Measurements from ENCODE around the gene ENOX2.

The ENOX2 gene

DNA sequence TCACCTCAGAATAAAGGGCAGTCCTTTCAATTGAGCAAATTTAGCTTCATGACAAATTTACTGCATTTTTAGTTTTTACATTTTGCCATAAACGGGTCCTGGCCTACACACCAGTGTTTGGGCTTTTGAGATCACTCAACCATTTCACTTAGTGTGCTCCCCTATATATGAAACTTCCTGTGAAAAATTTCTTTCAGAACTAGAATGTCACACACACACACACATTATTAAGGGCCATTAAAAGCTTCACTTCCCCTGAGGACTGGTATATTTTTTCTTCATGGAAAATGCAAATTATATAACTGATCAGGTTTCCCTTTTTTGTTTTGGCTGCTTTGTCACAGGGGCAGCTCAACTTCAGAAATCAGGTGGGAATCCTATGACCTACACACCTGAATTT is 206.5 kb downstream of the ENOX2 start:
- DNase-seq (ENCODE audit: low spot score) = no peak

DNA sequence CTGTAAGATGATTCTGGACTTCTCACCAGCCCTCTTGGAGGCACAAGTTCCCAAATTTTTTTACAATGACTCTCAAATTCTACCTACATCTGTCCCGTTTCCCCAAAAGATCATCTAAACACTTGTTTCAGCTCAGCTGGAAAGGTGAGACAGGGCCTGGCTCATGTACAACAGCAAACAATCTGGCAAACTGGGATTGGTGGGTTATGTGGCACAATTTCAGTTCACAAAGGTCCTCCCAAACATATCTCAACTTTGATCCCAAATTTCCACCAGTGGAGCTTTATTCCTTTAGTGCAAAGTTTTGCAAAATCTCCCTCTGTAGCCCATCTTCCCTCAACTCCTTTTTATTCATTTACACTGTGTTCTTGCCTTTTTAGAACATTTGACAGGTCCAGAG is 207.1 kb downstream of the ENOX2 start:
- no peak for DNase-seq (ENCODE audit: low spot score)

DNA sequence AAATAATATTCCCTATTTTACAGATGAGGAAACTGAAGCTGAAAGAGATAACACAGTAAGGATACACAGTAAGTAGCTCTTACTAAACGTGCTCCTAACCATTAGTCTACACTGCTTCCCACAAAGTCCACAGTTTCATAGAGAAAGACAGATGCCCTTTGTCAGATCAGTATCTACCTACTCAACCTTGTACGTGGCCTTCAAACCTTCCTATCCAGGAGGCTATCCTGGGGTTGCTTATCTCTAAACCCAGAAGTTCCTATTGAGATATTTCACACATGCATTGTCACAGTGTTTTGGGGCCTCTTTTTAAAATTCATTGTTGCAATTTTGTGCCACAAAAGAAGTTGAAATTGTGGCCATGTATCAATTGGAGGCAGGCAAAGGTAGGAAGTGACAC is 208.0 kb downstream of the ENOX2 start:
- DNase-seq (ENCODE audit: low spot score) = no peak

DNA sequence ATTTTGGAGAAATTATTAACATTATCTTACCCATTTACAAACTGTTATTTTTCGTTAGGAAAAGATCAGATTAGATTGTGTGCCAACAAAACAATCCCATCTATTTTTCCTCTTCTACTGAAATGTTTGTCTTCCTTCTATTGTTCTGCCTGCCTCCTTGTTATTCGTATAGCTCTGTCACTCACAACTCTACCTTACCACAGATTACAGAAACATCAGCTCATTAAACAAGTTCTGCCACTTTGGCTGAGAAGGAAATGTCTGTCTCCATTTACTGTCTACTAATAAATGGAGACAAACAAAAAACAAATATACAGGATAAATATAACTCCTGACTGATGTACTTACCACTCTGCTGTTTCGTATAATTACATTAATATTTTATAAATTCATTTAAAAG is 211.4 kb downstream of the ENOX2 start:
- no peak for DNase-seq (ENCODE audit: low spot score)

DNA sequence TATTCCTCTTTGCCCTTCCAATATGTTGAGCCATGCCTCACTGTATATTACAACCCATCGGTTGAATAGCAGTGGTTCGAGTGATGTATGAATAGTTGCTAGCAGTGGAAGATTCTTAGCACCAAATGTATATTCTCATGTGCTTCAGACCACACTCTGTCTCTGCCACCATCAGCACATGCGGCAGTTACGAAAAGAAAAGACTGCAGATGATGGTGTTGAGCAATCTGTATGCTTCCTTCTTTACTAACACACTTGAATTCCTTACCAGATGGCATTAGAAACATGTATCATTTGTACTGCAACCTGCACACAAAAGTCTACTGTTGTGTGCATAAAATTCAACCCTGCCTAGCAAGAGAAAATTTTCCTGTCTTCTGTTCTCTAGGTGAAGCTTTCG is 214.6 kb downstream of the ENOX2 start:
- no peak for DNase-seq (ENCODE audit: low spot score)

DNA sequence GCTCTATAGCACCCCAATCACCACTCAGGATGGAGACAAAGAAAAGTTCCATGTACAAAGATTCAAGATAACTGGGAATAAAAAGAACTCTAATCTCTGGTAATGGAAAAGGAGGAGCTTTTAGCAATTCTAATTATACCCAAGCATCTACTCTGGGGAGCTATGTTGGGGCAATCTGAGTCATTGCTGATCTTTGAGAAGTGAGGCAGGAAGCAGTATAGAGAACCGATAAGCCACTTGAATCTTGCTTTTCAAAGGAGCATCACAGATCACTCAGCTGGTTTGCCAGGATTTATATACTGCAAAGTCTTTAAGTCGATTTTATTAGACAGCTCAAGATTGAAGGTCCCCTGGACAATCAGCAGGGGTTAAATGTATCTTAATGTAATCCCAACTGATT is 220.0 kb downstream of the ENOX2 start:
- no peak for DNase-seq (ENCODE audit: low spot score)

DNA sequence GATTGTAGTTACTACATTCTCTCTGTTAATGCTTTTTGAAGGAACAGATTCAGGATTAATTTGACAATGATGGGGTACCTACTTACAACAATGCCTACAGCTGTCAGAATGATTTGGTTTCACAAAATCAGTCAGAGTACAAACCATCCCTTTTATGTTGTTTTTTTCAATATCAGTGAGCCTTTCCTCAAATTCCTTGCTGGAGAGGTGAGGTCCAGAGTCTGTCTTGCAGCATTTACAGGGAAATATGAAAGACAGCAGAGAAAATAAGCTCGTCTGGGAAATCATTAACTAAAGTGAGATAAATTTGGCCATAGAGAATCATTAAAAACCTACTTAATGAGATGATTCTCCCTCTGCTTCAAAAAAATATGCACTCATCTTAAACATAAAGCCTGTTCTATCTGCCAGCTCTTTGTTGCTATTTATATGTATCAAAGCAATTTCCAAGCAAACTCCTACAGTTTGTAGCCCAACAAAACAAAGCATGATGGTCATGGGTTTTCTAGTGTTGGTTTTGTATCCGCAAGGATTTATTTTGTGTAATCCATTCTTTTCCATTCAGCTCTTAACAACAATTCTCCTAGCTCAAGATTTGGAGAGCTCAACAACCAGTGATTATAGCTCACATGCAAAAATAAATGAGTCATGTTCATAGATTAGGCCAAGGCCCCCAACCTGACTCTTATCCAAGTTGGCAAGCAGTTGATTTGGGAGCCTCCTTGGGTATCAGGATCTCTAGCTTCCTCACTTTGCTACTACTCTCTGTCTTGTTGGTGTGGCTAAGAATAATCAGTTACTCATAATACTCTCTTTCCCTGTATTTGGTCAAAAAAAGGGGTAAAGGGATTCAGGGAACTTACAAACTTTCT is 222.6 kb downstream of the ENOX2 start:
- no peak for DNase-seq (ENCODE audit: low spot score)

DNA sequence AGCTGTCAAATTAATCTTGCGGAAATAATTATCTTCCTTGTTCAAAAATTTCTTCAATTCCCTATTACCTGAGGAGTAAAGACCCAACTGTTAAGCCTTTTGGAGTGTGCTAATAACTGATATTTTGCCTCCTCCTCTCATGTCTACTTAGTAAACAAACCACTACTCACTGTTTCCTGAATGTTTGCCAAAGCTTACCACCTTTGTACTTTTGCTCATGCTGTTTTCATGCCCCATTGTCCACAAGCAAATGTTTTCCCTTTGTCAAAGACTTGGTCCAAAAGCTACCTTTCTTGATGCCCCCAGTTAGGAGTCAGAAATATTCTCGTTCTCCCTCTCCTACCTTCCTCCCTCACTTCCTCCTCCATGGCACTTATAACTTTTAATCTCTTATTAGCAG is 226.1 kb downstream of the ENOX2 start:
- DNase-seq (ENCODE audit: low spot score) = no peak

DNA sequence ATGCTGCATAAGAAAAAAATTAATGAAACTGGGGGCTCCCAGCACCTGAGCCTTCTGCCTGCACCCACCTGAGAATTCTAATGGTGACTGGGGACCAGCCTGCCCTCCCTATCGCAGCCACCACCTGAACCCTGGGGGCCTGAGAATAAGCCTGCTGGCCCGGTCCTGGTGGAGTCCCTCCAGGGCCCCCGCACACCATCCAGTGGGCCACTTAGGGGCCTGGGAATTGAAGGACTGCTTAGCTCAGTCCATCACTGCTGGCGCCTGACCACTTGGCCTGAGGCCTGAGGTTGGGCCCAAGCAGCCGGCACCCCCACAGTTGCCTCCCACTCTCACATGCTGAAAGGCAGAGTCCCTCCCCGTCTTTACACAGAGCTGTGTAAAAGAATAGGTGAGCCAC is 230.8 kb downstream of the ENOX2 start:
- no peak for DNase-seq (ENCODE audit: low spot score)

DNA sequence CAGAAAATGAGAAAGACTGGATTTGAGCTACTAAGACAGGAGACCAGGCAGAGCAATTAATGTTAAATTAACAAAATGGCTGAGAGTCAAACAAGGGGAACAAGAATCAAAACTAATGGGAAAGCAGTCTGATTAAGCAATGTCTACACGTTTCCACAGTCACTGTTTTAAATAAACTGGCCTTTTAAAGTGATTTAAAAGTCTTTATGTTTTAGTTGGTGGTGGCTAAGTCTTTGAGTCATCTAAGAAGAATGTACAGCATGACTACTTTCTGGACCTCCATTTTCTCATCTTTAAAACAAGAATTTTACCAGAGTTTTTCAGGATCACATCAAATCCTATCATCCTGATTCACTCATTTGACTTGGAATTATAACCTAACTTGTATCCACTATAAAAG is 233.8 kb downstream of the ENOX2 start:
- DNase-seq (ENCODE audit: low spot score) = no peak

DNA sequence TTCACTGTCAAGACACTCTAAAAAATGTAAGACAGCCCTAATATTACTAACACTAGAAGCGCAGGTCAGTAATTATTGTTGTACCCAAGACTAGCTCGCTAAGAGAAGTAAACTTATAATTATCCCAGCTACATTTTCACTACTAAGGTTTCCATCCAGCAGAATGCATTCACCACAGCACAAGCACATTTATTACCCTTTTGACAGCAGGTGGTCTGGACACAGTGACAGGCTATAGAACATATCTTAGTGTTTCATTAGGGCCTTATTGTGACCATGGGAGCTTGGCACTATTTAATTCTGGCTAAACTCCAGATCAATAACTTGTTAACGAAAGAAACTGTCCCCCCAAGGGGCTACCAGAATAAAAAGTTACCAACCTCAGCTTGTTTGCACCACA is 237.7 kb downstream of the ENOX2 start:
- no peak for DNase-seq (ENCODE audit: low spot score)

DNA sequence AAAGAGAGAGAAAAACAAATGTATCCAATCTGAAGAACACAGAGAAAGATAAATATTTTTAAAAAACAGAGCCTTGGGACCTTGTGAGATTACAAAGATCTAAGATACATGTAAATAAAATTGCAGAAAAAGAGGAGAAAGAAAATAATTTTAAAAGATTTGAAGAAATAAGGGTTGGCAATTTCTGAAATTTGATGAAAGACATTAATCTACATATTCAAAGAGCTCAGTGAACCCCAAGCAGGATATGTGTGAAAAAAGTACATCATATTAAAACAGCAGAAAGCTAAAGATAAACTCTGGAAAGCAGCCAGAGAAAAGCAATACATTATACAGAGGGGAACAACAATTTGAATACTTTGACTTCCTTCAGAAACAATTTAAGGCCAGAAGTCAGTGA is 244.7 kb downstream of the ENOX2 start:
- DNase-seq (ENCODE audit: low spot score) = no peak

DNA sequence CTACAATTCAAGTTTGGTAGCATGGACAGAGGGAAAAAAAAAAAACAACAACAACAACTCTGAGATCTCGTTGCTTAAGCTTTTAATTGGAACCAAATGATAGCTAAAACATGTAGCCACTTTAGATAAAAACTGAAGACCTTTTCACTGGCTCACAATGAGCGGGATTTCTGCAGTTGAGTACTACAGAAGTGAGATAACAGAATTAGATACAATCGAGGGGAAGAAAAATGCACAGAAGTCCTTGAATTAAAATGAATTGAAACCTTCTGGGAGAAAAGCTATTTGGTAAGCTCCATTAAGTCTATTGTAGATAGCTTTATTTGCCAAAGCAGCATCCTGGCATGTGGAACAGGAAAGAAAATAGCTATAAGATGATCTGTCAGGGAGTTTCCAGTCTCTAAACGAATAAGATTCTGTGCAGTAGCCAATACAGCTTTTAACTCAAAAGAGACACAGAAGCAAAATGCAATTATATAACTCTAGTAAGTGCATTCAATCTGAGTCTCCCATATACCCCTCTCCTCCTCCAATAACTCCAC is 248.5 kb downstream of the ENOX2 start:
- DNase-seq (ENCODE audit: low spot score) = no peak

DNA sequence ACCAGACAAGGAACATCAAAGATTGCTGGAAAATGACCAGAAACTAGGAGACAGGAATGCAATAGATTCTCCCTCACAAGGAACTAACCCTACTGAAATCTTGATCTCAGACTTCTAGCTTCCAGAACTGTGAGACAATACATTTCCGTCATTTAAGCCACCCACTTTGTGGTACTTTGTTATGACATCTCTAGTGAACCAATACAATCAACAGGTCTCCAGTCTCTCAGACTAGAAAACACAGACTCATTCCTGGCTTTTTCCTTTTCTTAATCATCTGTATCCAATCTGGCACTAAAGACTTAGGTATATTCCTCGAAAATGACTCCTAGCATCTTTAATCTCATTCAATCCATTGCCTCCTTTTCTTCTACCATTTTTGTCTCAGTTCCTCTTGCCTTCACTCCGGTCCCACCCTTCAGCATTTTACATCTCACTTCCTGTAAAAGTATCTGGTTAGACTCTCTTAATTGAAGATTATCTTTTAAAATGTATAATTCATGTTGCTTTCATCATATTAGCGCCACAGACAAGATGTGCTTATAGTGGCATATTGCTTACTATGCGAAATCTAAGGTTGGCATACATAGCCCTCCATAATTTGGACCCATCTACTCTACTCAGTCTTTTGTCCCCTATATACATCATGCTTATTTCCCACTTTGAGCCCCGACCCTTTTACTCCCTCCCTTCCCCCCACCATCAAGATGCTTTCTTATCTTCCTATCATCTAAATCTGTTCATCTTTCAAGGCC is 250.0 kb downstream of the ENOX2 start:
- DNase-seq (ENCODE audit: low spot score) = no peak

DNA sequence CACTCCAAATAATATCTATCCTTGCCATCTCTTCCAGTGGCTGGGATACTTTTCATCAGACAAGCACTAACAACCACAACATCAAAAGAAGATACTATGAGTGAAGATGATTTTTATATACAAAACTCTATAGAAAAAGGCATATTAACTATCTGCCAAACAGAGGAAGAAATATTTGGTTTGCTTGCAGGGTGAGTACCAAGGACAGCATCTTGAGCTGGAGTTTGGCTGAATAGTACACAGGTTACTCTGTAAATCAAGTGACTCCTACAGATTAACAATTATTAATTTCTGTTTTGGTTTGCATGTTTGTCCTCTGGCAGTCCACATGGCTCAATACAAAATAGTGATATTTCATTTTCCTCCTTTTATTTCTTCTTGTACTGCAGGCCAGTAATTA is 253.3 kb downstream of the ENOX2 start:
- DNase-seq (ENCODE audit: low spot score) = no peak

DNA sequence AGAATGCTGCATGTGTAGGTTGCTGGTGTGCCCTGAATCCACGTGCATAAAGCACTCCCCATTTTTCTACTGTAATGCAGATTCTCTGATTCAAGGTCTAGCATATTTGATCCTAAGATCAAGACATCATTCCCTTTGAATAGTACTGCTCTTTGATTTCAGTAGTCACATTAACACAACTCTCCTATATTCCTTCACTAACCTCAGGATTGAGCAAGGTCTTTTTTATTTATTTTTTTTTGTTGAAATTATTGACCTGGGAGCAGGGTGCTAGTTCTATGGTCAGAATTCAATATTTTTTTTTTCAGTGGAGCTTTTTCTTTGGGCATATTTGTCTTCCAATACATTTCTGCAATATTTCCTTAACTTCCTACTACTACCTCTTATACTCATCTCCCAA is 255.5 kb downstream of the ENOX2 start:
- no peak for DNase-seq (ENCODE audit: low spot score)

DNA sequence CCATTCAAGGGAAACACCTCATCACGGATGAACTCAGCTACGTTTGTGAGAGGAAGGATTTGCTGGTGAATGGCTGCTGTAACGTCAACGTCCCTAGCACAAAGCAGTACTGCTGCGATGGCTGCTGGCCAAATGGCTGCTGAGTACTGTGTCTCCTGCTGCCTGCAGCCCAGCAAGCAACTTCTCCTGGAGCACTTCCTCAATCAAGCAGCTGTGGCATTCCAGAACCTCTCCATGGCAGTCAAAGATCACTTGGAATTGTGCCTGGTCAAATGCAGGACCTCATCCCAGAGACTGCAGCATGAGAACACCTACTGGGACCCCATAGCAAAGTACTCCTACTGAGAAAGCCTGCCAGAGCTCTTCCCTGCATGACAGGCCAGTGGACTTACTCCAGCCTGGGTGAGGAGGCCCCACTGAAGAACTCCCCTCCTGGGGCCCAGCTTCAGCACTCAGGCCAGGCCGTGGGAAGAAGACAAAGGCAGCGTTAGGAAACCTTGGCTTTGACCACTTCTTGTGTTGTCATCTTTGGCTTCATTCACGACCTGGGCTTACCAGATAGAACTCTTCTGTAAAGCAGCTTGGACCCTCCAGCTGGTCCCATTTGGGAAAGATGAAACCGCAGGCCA is 256.9 kb downstream of the ENOX2 start:
- DNase-seq (ENCODE audit: low spot score) = no peak

DNA sequence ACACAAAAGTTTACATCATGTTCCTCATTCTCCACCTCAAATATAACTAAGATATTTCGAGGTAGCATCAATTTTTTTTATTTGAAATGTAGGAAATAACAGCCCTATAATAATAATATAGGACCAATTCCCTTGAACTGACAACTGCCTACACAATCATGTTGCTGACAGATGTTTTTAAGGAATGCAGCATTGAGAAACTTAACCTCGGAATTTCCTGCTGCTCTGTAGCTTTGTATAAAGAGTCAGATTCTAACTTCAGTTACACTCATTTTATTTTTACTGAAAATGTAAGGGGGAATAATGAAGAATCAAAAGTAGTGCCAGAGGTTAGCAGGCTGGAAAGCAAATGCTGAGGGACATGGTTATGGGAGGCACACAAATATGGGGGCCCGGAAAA is 265.4 kb downstream of the ENOX2 start:
- DNase-seq (ENCODE audit: low spot score) = no peak

DNA sequence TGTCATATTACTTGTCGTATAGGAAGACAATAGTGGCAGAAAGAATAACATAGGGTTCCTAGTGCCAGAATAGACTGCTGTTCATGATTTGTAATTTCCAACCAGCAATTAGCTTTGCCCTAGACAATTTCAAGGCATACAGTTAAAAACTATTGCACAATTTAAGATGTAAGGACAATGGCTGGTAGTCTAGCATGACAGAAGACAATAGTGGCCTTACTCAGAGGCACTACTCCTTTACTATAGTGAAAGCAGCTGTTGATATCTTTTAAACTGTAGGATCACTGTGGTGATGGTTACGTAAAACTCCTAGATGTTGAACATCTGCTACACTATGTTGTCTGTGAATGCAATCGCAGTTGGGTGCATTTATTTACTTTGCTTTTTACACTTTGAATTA is 266.7 kb downstream of the ENOX2 start:
- no peak for DNase-seq (ENCODE audit: low spot score)

DNA sequence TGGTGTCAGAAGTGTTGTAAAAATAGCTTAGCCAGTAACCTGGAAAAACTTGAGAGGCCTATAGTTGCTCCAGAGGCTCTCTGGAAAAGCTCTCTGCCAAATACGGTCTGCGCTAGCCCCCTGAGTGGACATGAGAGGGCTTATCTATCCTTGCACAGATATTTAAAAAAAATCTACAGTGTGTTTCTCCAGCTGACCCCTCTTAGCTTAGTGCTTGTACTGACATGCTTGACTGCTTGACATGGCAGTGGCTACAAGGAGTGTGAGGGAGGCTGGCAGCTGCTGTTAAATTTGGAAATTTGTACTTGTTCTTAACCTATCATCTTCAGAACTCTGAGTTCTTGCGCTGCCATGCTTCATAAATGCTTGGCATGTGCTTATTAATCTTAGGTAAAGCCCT is 272.0 kb downstream of the ENOX2 start:
- DNase-seq (ENCODE audit: low spot score) = no peak

DNA sequence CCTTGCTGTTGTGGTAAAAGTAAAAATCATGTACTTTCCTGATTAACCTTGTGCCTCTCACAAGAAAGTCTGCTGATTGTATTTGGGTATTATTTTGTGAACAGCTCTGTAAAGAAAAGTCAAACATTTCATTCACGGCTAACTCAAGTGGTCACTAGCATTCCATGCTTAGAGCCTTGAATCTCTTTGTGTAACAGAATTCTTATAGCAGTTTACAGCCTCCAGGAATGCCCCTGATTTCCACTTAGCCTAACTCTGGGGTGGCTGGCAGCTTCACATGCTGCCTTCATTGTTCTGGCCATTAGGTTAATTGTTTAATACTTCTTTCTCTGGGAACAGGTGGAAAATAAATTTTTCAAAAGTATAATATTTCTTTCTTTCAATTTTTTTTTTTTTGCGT is 274.5 kb downstream of the ENOX2 start:
- no peak for DNase-seq (ENCODE audit: low spot score)

DNA sequence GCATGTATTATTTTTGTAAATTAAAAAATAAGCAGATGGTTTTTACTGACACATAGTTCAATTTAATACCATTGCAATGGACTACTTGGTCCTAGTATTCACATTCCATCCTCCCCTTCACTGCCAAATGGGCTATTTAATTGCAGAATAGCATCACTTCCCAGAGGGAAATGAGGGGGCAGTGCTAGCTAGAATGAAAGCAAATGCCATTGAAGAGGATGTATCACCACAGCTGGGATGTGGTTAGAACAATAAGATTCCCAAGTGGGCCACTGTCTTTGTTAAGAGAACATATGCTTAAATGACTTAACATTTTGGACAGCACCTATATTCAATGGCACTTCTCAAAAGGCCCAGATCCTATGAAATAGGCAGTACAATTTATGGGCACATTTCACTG is 276.5 kb downstream of the ENOX2 start:
- DNase-seq (ENCODE audit: low spot score) = no peak

DNA sequence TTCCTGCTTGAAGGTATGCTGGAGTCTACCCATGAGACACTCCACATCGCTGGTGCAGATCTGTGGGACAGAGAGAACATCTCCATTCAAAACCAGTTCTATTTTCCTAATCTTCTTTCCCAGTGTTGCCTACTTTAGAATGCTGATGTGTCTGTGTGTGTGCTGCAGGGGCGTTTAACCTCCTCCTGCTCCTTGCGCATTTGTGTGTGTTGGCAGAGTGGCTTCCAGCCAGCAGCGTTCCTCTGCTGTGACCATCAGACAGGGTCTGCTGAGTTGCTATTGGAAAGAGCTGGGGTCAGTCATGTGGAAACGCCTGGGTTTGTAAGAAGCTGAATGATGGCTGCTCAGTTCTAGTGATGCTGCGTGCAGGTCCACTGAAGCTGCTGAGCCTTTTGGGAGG is 277.6 kb downstream of the ENOX2 start:
- no peak for DNase-seq (ENCODE audit: low spot score)

Measured in CD4-positive, alpha-beta T cell treated with Interleukin-15 for 4 hours (primary cell).